Vagina (tissue), 2 donors: ENCODE data around the gene DNAJA3. TPM values are rescaled to one million over a fixed set of nuclear protein-coding genes. Genes with fewer than 3 reads are reported as not detected.

Experiments used
- DNase-seq, 2 donors: peaks; one replicate each; pipeline ENCODE4 v3.0.0-alpha.2; 2017; ENCODE audit errors: extremely low spot score in 2 of 2
- H3K27ac ChIP-seq: fragments of 200-600 bp; sonication (generic); one replicate; pipeline ENCODE4 v1.5.1; 2019
- H3K27me3 ChIP-seq: fragments of 200-600 bp; sonication (generic); one replicate; pipeline ENCODE4 v1.5.1; 2019
- H3K36me3 ChIP-seq, 2 donors: fragments of 200-600 bp; sonication (generic); one replicate each; pipeline ENCODE4 v1.5.1; 2017 to 2019
- H3K4me1 ChIP-seq: fragments of 200-600 bp; sonication (generic); one replicate; pipeline ENCODE4 v1.5.1; 2019
- H3K4me3 ChIP-seq, 2 donors: fragments of 200-600 bp; sonication (generic); 1 replicate in 1 of 2; 2 replicates in 1 of 2; pipeline ENCODE4 v1.5.1; 2016 to 2019
- H3K9me3 ChIP-seq: fragments of 200-600 bp; sonication (generic); one replicate; pipeline ENCODE4 v1.5.1; 2019
- POLR2A ChIP-seq, 2 donors: fragments of 450-650 bp; IDR thresholded peaks; one replicate each; pipeline ENCODE4 v1.6.1; 2017; ENCODE audit warnings: antibody characterized with exemption in 2 of 2, mild to moderate bottlenecking in 2 of 2, moderate library complexity in 2 of 2
- POLR2AphosphoS5 ChIP-seq, 2 donors: sonication (generic); formaldehyde crosslinking; IDR thresholded peaks; one replicate each; pipeline ENCODE4 v1.9.0; 2017; ENCODE audit warnings: antibody characterized with exemption in 2 of 2, mild to moderate bottlenecking in 2 of 2, low read depth in 1 of 2; ENCODE audit not compliant: insufficient read depth in 1 of 2
- intact Hi-C: fragments of 100-400 bp; cut with DNase I; formaldehyde crosslinking; loops from one replicate; pipeline ENCODE4 v1.15.1; 2023
- total RNA-seq: library from RNA; depleted of rRNA; stranded (reverse); fragments of >200 nt; gene quantifications from one replicate; pipeline ENCODE4 v1.2.3, GENCODE V29; 2016
- TF ChIP-seq, protein P1 (sequence below), 3 experiments: fragments of 450-650 bp in 2 of 3; fragments of 200-600 bp in 1 of 3; sonication (generic) in 1 of 3; IDR thresholded peaks; one replicate each; pipeline ENCODE4 v1.5.1; 2017 to 2019; ENCODE audit warnings: antibody characterized with exemption in 3 of 3, mild to moderate bottlenecking in 2 of 3, moderate library complexity in 2 of 3

Gene DNAJA3
- total RNA-seq, 1 donor from 2014 or later, result 33.6 TPM

DNA sequence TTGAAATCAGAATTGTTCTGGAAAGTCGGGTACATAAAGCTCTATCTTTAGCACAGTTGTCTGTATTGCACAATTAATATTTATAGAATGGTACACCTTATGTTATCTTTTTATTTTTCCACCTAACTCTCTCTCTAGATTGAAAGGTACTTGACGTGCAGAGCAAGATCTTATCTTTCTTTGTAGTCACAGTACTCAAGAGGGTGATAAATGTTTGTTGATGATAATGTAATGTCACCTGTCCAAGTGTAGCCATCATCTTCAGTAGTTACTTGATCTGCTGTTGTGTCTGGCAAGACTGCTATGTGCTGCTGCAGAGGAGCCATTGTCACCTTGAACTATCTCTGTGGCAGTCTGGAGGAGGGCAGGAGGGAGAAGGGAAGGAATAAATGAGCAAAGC is 55.9 kb downstream of the DNAJA3 start:
- intact Hi-C loops, result no loop called here
- H3K27ac ChIP-seq, result no peak overlapping the region
- H3K27me3 ChIP-seq, result no peaks in the 10 kb centered on the region
- no peaks in the 10 kb centered on the region for H3K9me3 ChIP-seq
- no peak overlapping the region for H3K4me3 ChIP-seq
- no peak for TF ChIP-seq POLR2AphosphoS5 (IDR thresholded peaks at IDR 0.05; ENCODE audit: insufficient read depth in 1 of 2, low read depth in 1 of 2)
- TF ChIP-seq, protein P1, sequence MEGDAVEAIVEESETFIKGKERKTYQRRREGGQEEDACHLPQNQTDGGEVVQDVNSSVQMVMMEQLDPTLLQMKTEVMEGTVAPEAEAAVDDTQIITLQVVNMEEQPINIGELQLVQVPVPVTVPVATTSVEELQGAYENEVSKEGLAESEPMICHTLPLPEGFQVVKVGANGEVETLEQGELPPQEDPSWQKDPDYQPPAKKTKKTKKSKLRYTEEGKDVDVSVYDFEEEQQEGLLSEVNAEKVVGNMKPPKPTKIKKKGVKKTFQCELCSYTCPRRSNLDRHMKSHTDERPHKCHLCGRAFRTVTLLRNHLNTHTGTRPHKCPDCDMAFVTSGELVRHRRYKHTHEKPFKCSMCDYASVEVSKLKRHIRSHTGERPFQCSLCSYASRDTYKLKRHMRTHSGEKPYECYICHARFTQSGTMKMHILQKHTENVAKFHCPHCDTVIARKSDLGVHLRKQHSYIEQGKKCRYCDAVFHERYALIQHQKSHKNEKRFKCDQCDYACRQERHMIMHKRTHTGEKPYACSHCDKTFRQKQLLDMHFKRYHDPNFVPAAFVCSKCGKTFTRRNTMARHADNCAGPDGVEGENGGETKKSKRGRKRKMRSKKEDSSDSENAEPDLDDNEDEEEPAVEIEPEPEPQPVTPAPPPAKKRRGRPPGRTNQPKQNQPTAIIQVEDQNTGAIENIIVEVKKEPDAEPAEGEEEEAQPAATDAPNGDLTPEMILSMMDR (IDR thresholded peaks at IDR 0.05), result no peak
- no peak for TF ChIP-seq POLR2A (IDR thresholded peaks at IDR 0.05)
- no peak for DNase-seq
- H3K4me1 ChIP-seq, result peaks cover 9% of the 10 kb centered on the region
- peaks cover 0 to 4% of the 10 kb centered on the region in 2 donors for H3K36me3 ChIP-seq

DNA sequence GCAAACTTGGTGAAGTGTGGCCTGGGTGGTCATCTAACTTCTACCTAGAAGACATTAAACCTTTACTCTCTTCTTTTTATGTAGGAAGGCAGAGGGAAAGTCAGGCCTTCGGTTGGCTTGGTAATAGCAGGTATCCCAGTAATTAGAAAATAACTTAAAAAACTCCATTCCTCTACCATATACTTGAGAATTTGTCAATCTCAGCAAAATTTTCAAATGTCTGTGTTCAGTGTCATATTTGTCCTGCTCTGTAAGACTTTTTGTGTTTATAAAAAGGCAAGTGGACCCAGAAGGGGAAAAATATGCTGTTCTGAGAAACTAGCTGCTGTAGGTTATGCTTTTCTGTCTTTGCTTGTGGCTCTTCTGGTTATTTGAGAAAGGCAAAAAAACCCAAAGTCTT is 56.3 kb downstream of the DNAJA3 start:
- TF ChIP-seq, protein P1 (IDR thresholded peaks at IDR 0.05), result no peak
- no peak for TF ChIP-seq POLR2A (IDR thresholded peaks at IDR 0.05)
- no peak for TF ChIP-seq POLR2AphosphoS5 (IDR thresholded peaks at IDR 0.05; ENCODE audit: insufficient read depth in 1 of 2, low read depth in 1 of 2)
- Histone ChIP-seq H3K4me3 (no peak overlapping the region), H3K27ac (no peak overlapping the region), H3K36me3 (peaks cover 0 to 4% of the 10 kb centered on the region in 2 donors), H3K27me3 (no peaks in the 10 kb centered on the region), H3K9me3 (no peaks in the 10 kb centered on the region), H3K4me1 (peaks cover 8% of the 10 kb centered on the region)
- intact Hi-C loops, result no loop called here
- no peak for DNase-seq

DNA sequence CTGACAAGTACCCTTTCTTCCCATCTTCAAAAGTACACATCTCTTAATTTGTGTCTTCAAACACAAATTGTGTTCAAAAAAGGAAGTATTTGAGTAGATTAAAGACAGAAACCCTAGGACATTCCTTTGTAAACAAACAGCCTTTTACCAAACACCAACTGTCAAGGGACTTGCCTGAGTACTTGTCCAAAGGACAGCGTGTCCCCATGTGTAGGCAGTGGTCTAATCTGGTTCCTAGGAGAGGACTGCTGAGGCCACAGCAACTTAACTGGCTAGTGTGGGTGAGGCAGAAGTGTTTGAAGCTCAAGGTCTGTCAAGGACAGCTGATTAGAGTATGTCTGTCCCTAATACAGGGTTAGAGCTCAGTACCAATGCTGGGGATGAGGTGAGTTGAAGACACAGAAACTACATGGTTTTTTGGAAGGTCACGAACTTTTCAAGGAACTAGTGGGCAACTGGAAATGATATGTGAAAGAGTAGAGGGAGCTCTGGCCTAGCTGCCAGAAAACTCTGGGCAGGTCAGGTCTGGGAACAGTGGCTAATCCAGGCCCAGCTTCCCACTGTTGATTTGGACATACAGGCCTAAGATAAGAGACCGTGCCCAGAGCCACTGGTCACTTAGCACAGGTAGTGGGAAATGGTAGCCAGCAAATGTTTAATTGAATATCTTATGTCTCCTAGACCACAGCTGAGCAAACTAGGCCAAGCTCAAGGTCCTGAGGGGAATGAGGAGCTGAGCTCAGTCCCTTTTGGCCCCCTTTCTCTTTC is 60.6 kb downstream of the DNAJA3 start:
- TF ChIP-seq POLR2AphosphoS5 (IDR thresholded peaks at IDR 0.05; ENCODE audit: insufficient read depth in 1 of 2, low read depth in 1 of 2), result peak in 1 of 2 donors; percentile 35
- TF ChIP-seq POLR2A (IDR thresholded peaks at IDR 0.05), result no peak
- no peak for DNase-seq
- H3K9me3 ChIP-seq, result no peaks in the 10 kb centered on the region
- no peak overlapping the region for H3K4me3 ChIP-seq
- H3K4me1 ChIP-seq, result peaks cover 8% of the 10 kb centered on the region
- peaks cover 0 to 4% of the 10 kb centered on the region in 2 donors for H3K36me3 ChIP-seq
- intact Hi-C loops, result no loop called here
- peak overlapping the region; percentile 70 for H3K27ac ChIP-seq
- no peaks in the 10 kb centered on the region for H3K27me3 ChIP-seq

DNA sequence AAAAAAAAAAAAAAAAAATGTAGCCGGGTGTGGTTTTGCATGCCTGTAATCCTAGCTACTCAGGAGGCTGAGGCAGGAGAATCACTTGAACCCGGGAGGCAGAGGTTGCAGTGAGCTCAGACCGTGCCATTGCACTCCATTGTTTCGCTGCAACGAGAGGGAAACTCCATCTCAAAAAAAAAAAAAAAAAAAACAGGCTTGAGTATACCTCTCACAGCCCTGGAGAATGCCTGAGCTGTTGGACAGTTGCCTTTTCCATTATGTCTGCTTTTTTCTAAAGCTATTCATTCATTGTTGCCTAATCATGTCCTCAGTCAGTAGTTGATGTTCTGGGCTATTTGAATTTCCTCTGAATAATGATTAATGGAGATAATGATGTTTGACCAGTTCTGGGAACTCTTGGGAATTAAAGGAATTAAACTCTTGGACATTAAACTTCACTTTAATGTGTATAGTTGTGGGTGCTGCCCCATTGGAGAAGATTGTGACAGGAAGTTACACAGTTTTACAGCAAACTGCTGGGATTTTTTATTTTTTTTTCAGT is 62.4 kb downstream of the DNAJA3 start:
- no peak for TF ChIP-seq POLR2AphosphoS5 (IDR thresholded peaks at IDR 0.05; ENCODE audit: insufficient read depth in 1 of 2, low read depth in 1 of 2)
- TF ChIP-seq POLR2A (IDR thresholded peaks at IDR 0.05), result no peak
- Histone ChIP-seq H3K27ac (no peak overlapping the region), H3K36me3 (peaks cover 0 to 4% of the 10 kb centered on the region in 2 donors), H3K9me3 (no peaks in the 10 kb centered on the region), H3K4me1 (peaks cover 8% of the 10 kb centered on the region), H3K4me3 (no peak overlapping the region), H3K27me3 (no peaks in the 10 kb centered on the region)
- no peak for DNase-seq
- intact Hi-C loops, result no loop called here

DNA sequence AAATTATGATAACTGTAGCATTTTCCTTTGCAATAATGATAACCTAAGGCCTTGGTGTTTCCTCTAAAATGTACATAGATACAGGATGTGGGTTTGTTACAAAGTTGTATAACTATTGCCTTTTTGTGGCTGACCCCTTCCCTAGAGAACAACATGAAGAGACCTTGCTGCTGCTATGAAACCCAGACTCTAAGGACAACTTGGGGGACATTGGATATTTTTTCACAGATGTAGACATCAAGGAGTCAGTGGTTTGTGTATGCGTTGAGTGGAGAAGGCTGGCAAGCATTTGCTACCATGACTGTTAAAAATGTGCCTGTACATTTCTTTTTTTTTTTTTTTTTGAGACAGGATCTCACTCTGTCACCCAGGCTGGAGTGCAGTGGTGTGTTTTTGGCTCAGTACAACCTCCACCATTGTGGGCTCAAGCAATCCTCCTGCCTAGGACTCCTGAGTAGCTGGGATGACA is 62.9 kb downstream of the DNAJA3 start:
- DNase-seq, result no peak
- peaks cover 8% of the 10 kb centered on the region for H3K4me1 ChIP-seq
- no peak overlapping the region for H3K27ac ChIP-seq
- peaks cover 0 to 4% of the 10 kb centered on the region in 2 donors for H3K36me3 ChIP-seq
- H3K4me3 ChIP-seq, result no peak overlapping the region
- H3K27me3 ChIP-seq, result no peaks in the 10 kb centered on the region
- intact Hi-C loops, result no loop called here
- no peak for TF ChIP-seq POLR2AphosphoS5 (IDR thresholded peaks at IDR 0.05; ENCODE audit: insufficient read depth in 1 of 2, low read depth in 1 of 2)
- no peak for TF ChIP-seq POLR2A (IDR thresholded peaks at IDR 0.05)
- H3K9me3 ChIP-seq, result no peaks in the 10 kb centered on the region

DNA sequence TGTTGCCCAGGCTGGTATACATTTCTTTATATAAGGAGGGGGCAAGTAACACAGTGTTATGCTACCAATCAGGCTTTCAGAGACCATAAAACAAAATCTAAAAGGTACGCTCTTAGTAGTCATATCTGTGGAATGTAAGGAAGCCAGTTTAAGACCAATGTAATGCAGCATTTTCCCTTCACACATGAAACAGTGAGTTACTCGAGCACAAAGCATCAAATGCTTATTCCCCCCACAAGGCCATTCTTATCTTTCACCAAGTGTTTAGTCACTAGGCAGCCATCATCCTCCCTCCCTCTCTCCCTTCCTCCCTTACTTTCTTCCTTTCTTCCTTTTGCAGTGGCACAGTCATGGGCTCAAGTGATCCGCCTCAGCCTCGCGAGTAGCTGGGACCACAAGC is 63.4 kb downstream of the DNAJA3 start:
- H3K4me3 ChIP-seq, result no peak overlapping the region
- peaks cover 8% of the 10 kb centered on the region for H3K4me1 ChIP-seq
- no peak overlapping the region for H3K27ac ChIP-seq
- H3K9me3 ChIP-seq, result no peaks in the 10 kb centered on the region
- intact Hi-C loops, result no loop called here
- peaks cover 0 to 4% of the 10 kb centered on the region in 2 donors for H3K36me3 ChIP-seq
- DNase-seq, result no peak
- no peak for TF ChIP-seq POLR2AphosphoS5 (IDR thresholded peaks at IDR 0.05; ENCODE audit: insufficient read depth in 1 of 2, low read depth in 1 of 2)
- TF ChIP-seq, protein P1 (IDR thresholded peaks at IDR 0.05), result no peak
- no peak for TF ChIP-seq POLR2A (IDR thresholded peaks at IDR 0.05)
- no peaks in the 10 kb centered on the region for H3K27me3 ChIP-seq
